VCaP (cell line): Measurements from ENCODE around the gene ANKRD33B.
A peak's percentile ranks its signal among the peaks of the same experiment; 100 is the strongest.
"Not testable (repeated sequence)": the region's sequence is repeated elsewhere in the genome, so short reads cannot be mapped to it uniquely, and the experiment has no call there.

Experiments
- H3K27ac ChIP-seq: fragments of 450-650 bp; 2 replicates; pipeline ENCODE4 v1.5.1; 2017
- TF ChIP-seq, protein P1 (sequence below): fragments of 450-650 bp; conservative IDR thresholded peaks from 2 replicates; pipeline ENCODE4 v1.5.1; 2017; ENCODE audit warnings: mild to moderate bottlenecking, moderate library complexity

The ANKRD33B gene

DNA sequence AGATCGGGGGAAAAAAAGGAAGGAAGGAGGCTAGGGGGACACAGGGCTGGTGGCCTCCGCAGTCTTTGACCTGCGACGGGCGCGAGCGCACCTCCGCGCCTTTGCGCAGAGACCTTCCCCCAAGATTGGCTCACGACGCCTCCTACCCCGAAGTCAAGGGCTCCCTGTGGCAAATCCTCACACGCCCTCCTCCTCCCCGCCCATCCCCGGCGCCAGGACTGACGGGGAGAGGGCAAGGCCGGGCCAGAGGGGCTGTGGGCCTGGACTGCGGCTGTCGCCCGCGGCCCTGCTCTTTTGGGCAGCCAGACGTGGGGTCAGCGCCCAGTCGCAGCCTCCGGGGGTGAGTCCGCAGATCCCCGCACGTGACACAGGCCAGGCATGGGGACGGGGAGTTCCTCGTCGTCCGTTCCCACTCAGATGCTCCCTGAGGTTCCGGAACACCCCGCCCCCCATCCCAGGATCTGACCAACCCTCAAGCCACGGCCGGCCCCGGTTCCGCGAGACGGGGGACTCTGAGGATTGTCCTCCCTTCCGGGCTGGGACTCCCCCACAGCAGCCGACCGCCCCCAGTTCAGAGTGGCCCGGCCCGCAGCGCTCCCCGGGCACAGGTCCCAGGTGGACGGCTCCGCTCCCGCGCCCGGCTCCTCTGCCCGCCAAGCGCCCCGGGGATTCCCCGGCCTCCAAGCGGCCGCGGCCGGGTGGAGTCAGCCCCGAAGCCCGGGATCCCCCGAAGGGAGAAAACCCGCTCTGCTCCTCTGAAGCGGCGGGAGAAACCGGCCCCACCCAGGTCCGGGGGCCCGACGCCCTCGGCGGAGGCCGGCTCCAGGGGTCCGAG lies 543 bp upstream of the ANKRD33B start:
- TF ChIP-seq, protein P1, sequence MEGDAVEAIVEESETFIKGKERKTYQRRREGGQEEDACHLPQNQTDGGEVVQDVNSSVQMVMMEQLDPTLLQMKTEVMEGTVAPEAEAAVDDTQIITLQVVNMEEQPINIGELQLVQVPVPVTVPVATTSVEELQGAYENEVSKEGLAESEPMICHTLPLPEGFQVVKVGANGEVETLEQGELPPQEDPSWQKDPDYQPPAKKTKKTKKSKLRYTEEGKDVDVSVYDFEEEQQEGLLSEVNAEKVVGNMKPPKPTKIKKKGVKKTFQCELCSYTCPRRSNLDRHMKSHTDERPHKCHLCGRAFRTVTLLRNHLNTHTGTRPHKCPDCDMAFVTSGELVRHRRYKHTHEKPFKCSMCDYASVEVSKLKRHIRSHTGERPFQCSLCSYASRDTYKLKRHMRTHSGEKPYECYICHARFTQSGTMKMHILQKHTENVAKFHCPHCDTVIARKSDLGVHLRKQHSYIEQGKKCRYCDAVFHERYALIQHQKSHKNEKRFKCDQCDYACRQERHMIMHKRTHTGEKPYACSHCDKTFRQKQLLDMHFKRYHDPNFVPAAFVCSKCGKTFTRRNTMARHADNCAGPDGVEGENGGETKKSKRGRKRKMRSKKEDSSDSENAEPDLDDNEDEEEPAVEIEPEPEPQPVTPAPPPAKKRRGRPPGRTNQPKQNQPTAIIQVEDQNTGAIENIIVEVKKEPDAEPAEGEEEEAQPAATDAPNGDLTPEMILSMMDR = no peak
- H3K27ac ChIP-seq = peak overlapping the region; percentile 70; the same call in 1 of the 2 replicates

GRCh38 chr5:10564838-10565784 lies 1.2 kb downstream of the ANKRD33B start:
- no peak overlapping the region for H3K27ac ChIP-seq

DNA sequence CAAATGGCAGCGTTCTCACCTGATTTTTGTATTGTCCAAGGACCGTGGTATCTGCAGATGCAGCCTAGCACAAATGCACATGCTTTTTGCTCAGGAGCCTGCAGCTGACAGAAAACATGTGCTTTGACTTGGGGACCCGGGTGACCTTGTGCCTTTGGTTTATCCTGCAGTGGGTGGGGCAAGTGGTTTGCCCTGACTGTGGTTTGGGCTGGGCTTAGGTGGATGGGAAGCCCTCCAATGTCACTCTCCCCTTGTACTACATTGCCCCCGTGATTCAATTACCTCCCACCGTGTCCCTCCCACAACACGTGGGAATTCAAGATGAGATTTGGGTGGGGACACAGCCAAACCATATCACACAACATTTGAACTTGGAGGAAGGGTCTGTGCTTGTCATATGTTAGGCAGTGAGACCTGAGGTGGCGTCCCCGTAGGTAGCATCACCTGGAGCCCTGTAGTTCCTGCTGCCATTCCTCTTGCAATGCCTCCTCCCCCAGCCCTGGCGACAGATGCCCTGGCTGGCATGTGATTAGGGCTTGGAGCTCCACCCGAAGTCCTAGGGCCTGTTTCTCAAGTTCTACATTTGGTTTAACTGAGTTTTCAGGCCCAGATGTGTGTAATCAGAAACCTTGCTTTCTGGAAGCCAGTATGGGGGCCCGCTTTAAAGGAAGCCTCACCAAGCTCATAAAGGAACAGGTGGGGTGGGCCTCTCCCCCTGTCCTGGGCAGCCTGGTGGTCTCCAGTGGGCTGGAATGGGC lies 2.1 kb downstream of the ANKRD33B start:
- TF ChIP-seq, protein P1 = no peak
- no peak overlapping the region for H3K27ac ChIP-seq

More at GRCh38 chr5:10564838-10565784, 1.2 kb downstream of the ANKRD33B start:
- TF ChIP-seq, protein P1 = no peak

GRCh38 chr5:10566543-10567068 lies 2.7 kb downstream of the ANKRD33B start:
- no peak overlapping the region for H3K27ac ChIP-seq
- TF ChIP-seq, protein P1 = no peak

- H3K27ac ChIP-seq = no peak overlapping the region
- TF ChIP-seq, protein P1 = no peak
These were observed 3.3 kb downstream of the ANKRD33B start for GRCh38 chr5:10567121-10567591.

DNA sequence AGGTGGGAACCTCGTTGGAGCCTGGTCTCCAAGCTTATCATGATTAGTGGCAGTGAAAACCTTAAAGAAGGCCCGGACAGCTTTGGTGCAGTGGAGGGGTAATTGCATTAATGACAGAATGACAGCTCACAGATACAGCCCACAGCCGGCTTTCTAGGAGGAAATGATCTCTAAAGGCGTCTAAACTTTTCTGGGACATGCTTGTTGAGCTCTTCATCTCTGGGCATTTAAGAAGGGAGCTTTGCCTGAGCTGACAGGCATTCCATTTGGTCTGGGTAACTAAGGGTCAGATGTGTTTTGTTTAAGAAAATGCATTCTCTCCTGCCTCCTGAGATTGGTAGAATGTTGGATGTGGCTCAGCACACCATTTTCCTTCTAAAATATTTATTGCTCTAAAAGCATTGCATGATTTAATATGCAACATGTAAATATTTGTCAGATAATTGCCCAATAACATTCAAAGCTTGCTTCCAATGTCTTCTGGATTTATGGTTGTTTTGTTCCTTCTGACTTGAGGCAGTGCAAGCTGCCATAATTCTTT lies 4.0 kb downstream of the ANKRD33B start:
- TF ChIP-seq, protein P1 = no peak
- no peak overlapping the region for H3K27ac ChIP-seq

GRCh38 chr5:10570540-10570939 lies 6.7 kb downstream of the ANKRD33B start:
- H3K27ac ChIP-seq = not testable (repeated sequence)
